Esophagus muscularis mucosa (tissue), 4 donors: ENCODE measurements around the gene LRRC75A. TPM values are rescaled to one million over a fixed set of nuclear protein-coding genes. Genes with fewer than 3 reads are reported as not detected.

Source experiments
- DNase-seq: peaks from one replicate; pipeline ENCODE4 v3.0.0-alpha.2; 2017; ENCODE audit errors: extremely low spot score
- H3K27ac ChIP-seq, 4 donors: fragments of 200-600 bp; sonication (generic); replicated peaks in 1 of 4; 1 replicate in 3 of 4; 2 replicates in 1 of 4; pipeline ENCODE4 v1.5.1; 2016 to 2019; ENCODE audit warnings: mild to moderate bottlenecking in 1 of 4
- H3K27me3 ChIP-seq, 4 donors: fragments of 200-600 bp; sonication (generic); one replicate each; pipeline versions ENCODE4 v1.5.1 to v1.6.0; 2016 to 2019
- H3K36me3 ChIP-seq, 4 donors: fragments of 200-600 bp; sonication (generic); one replicate each; pipeline ENCODE4 v1.5.1; 2016 to 2019
- H3K4me1 ChIP-seq, 4 donors: fragments of 200-600 bp; sonication (generic); one replicate each; pipeline ENCODE4 v1.5.1; 2016 to 2019
- H3K4me3 ChIP-seq, 4 donors: fragments of 200-600 bp; sonication (generic); 1 replicate in 2 of 4; 2 replicates in 2 of 4; pipeline ENCODE4 v1.5.1; 2016 to 2019; ENCODE audit warnings: mild to moderate bottlenecking in 4 of 4, moderate library complexity in 1 of 4
- H3K9me3 ChIP-seq, 4 donors: fragments of 200-600 bp; sonication (generic); 1 replicate in 3 of 4; 2 replicates in 1 of 4; pipeline ENCODE4 v1.5.1; 2016 to 2019
- CTCF ChIP-seq, 3 experiments: fragments of 200-600 bp in 2 of 3; fragments of 450-650 bp in 1 of 3; sonication (generic) in 2 of 3; IDR thresholded peaks; one replicate each; pipeline ENCODE4 v1.5.1; 2017 to 2019; ENCODE audit warnings: antibody characterized with exemption in 3 of 3, mild to moderate bottlenecking in 2 of 3, moderate library complexity in 1 of 3
- EP300 ChIP-seq: sonication (generic); formaldehyde crosslinking; IDR thresholded peaks from one replicate; pipeline ENCODE4 v1.6.1; 2017; ENCODE audit warnings: antibody characterized with exemption
- POLR2A ChIP-seq: fragments of 450-650 bp; IDR thresholded peaks from one replicate; pipeline ENCODE4 v1.6.1; 2017; ENCODE audit warnings: antibody characterized with exemption, moderate library complexity, mild to moderate bottlenecking, low read depth
- POLR2AphosphoS5 ChIP-seq, 2 donors: sonication (generic); formaldehyde crosslinking; IDR thresholded peaks; one replicate each; pipeline ENCODE4 v1.6.1; 2017; ENCODE audit warnings: antibody characterized with exemption in 2 of 2
- WGBS: methylation state at CpG from one replicate; pipeline ENCODE4 v1.1.5; 2018; 5-methylcytosine and 5-hydroxymethylcytosine counted together
- intact Hi-C: fragments of 100-400 bp; cut with DNase I; formaldehyde crosslinking; loops from one replicate; pipeline ENCODE4 v1.15.1; 2023
- total RNA-seq, 4 donors: library from RNA; depleted of rRNA; stranded (reverse); fragments of >200 nt; gene quantifications; one replicate each; pipeline versions ENCODE4 v1.1.0 to v1.2.1, GENCODE V29; 2016

Gene LRRC75A
- total RNA-seq, 4 donors from 2014 or later: 0.83 to 3.5 (median 2.0) TPM

GRCh38 chr17:16507918-16508533, 16.0 kb upstream of the LRRC75A start:
- whole genome bisulfite sequencing: 82% methylated on average over 8 of the region's 8 CpGs
- intact Hi-C loops: no loop called here
- H3K4me3 ChIP-seq: no peak overlapping the region
- DNase-seq: no peak
- no peak overlapping the region for H3K27ac ChIP-seq
- no peaks in the 10 kb centered on the region for H3K4me1 ChIP-seq
- no peaks in the 10 kb centered on the region for H3K9me3 ChIP-seq
- H3K36me3 ChIP-seq: no peaks in the 10 kb centered on the region
- TF ChIP-seq CTCF (IDR thresholded peaks at IDR 0.05) (no peak), POLR2A (no peak), POLR2AphosphoS5 (IDR thresholded peaks at IDR 0.05) (no peak), EP300 (no peak)
- no peaks in the 10 kb centered on the region for H3K27me3 ChIP-seq

GRCh38 chr17:16506188-16506587, 14.2 kb upstream of the LRRC75A start:
- Histone ChIP-seq H3K36me3 (no peaks in the 10 kb centered on the region), H3K27me3 (no peaks in the 10 kb centered on the region), H3K4me1 (no peaks in the 10 kb centered on the region), H3K27ac (no peak overlapping the region), H3K4me3 (no peak overlapping the region), H3K9me3 (no peaks in the 10 kb centered on the region)
- 98% methylated on average over 3 of the region's 3 CpGs for WGBS
- TF ChIP-seq CTCF (IDR thresholded peaks at IDR 0.05) (no peak), EP300 (no peak), POLR2AphosphoS5 (IDR thresholded peaks at IDR 0.05) (no peak), POLR2A (no peak)
- intact Hi-C loops: no loop called here
- DNase-seq: no peak

GRCh38 chr17:16504984-16505383, 13.0 kb upstream of the LRRC75A start:
- Histone ChIP-seq H3K36me3 (no peaks in the 10 kb centered on the region), H3K27me3 (no peaks in the 10 kb centered on the region), H3K27ac (no peak overlapping the region), H3K9me3 (no peaks in the 10 kb centered on the region), H3K4me1 (no peaks in the 10 kb centered on the region), H3K4me3 (no peak overlapping the region)
- intact Hi-C loops: no loop called here
- WGBS: 88% methylated on average over 3 of the region's 3 CpGs
- no peak for TF ChIP-seq CTCF (IDR thresholded peaks at IDR 0.05)
- TF ChIP-seq EP300: no peak
- no peak for TF ChIP-seq POLR2A
- no peak for TF ChIP-seq POLR2AphosphoS5 (IDR thresholded peaks at IDR 0.05)
- no peak for DNase-seq

GRCh38 chr17:16496820-16497489, 5.0 kb upstream of the LRRC75A start:
- intact Hi-C loops: no loop called here
- Histone ChIP-seq H3K36me3 (no peaks in the 10 kb centered on the region), H3K4me1 (peaks cover 0 to 7% (median 3%) of the 10 kb centered on the region in 4 donors), H3K4me3 (no peak overlapping the region), H3K27ac (no peak overlapping the region), H3K27me3 (no peaks in the 10 kb centered on the region), H3K9me3 (no peaks in the 10 kb centered on the region)
- TF ChIP-seq EP300 (no peak), POLR2AphosphoS5 (IDR thresholded peaks at IDR 0.05) (no peak), POLR2A (no peak), CTCF (IDR thresholded peaks at IDR 0.05) (no peak)
- DNase-seq: no peak
- WGBS: 89% methylated on average over 12 of the region's 12 CpGs
